GM10266 (cell line): ENCODE results near the gene DTNBP1.

Source experiments
- DNase-seq: peaks from one replicate; pipeline ENCODE4 v3.0.0; 2012; ENCODE audit errors: extremely low spot score
- CTCF ChIP-seq: IDR thresholded peaks from 2 replicates; pipeline ENCODE4 v1.5.1; 2012; ENCODE audit warnings: mild to moderate bottlenecking, low read depth; ENCODE audit not compliant: control insufficient read depth, insufficient read depth; ENCODE audit errors: missing control alignments

Gene DTNBP1, protein sequence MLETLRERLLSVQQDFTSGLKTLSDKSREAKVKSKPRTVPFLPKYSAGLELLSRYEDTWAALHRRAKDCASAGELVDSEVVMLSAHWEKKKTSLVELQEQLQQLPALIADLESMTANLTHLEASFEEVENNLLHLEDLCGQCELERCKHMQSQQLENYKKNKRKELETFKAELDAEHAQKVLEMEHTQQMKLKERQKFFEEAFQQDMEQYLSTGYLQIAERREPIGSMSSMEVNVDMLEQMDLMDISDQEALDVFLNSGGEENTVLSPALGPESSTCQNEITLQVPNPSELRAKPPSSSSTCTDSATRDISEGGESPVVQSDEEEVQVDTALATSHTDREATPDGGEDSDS

GRCh38 chr6:15662326-15663129, at the start of gene DTNBP1:
Gene DTNBP1 (minus strand): TSS chr6:15663028. CDS start chr6:15662869, 159 bp downstream.
- peak; percentile 93 for DNase-seq
- no peak for TF ChIP-seq CTCF

DNA sequence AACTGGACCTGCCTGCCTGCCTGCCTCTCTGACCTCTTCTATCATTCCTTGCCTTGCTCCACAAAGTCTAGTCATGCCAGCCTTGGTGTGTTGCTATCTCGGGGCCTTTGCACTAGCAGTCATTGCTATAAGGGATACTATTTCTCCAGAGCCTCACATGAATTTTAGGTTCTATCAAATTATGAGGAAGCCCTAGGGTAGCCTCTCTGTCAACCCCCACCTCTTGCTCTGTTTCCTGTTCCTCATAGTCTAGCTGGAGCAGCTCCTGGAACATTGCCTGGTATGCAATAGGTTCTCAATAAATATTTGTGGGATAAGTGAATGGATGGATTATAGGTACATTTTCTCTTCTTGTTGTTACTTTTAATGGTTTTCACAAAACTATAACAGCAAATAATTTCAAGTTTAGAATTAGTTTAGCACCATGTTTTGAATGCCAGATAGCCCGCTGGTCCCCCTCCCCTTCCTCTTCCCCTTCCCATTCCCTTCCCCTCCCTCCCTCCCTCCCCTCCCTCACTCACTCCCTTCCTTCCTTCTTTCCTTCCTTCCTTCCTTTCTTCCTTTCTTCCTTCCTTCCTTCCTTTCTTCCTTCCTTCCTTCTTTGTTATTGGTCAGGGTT, 46.9 kb upstream of the DTNBP1 start:
- no peak for TF ChIP-seq CTCF
- no peak for DNase-seq

DNA sequence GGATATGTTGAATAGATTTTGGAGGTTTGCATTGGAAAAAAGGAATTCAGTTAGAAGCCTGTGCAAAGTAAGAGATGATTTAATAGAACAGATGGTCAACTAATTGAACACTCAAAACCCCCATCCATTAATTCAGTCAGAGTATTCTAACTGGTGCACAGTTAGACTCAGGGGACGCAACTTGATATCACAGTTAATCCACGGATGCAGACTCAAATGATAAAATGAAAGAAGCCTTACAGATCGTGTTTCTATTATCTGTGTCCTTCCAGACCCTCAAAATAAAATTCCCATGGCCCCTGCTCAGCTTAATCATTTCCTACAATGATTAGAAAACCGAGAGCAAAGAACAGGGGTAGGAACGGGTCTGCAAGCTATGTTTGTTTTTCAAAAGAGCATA, 45.4 kb upstream of the DTNBP1 start:
- TF ChIP-seq CTCF = no peak
- DNase-seq = no peak

GRCh38 chr6:15705981-15706380, 43.2 kb upstream of the DTNBP1 start:
- no peak for DNase-seq
- no peak for TF ChIP-seq CTCF

GRCh38 chr6:15698471-15698870, 35.6 kb upstream of the DTNBP1 start:
- DNase-seq = no peak
- no peak for TF ChIP-seq CTCF

- no peak for DNase-seq
- TF ChIP-seq CTCF = no peak
Measured at GRCh38 chr6:15697895-15698294, 35.1 kb upstream of the DTNBP1 start.
